Colonic mucosa (tissue), 2 donors: ENCODE measurements around the gene SUDS3. TPM values are rescaled to one million over a fixed set of nuclear protein-coding genes. Genes with fewer than 3 reads are reported as not detected.

Source experiments
- total RNA-seq, 2 donors: library from RNA; stranded (reverse); fragmentation: NEBNext Ultra II Directional in 1 of 2; extraction: Animal tissue kit (Norgen Biotek cat#: 25700) in 1 of 2; gene quantifications; one replicate each; pipeline ENCODE4 v1.2.1, GENCODE V29; 2021
- donor health status: DM: no; HTN: no; CAD: no.
- donor health status: DM: no; HTN: no; CAD: no.

Gene SUDS3
- total RNA-seq, 2 donors from 2014 or later, result 42.0 to 51.8 TPM

Other genes starting within 250 kb of the SUDS3 start
- gene PEBP1, start 240.4 kb upstream of the SUDS3 start, total RNA-seq, result 100 to 1,000 TPM; 211 to 215 TPM
- 10 to 100 TPM; 39.5 to 50.5 TPM for gene TAOK3, start 3.6 kb upstream of the SUDS3 start, total RNA-seq